GM12873 (cell line): ENCODE results near the gene GPR137.

Source experiments
- TF ChIP-seq, protein P1 (sequence below): IDR thresholded peaks from 2 replicates; pipeline ENCODE4 v1.5.1; 2012; ENCODE audit warnings: low read depth, mild to moderate bottlenecking, moderate library complexity, low read length, control low read depth; ENCODE audit not compliant: insufficient read depth; ENCODE audit errors: missing control alignments

Gene GPR137

DNA sequence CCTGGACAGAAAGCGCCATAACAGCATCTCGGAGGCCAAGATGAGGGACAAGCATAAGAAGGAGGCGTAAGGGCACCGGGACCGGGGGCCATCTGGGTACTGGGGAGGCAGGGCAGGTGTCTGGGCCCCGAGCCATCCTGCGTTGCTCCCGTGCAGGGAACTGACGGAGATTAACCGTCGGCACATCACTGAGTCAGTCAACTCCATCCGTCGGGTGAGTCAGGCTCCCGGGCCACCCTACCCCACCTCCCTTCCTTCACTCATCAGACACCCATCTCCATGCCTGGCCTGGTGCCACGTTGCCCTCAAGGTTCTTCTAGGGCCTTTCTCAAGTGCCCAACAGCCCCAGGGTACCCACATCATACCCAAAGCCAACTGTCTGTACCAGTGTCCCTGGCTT is 19.3 kb upstream of the GPR137 start:
- TF ChIP-seq, protein P1, sequence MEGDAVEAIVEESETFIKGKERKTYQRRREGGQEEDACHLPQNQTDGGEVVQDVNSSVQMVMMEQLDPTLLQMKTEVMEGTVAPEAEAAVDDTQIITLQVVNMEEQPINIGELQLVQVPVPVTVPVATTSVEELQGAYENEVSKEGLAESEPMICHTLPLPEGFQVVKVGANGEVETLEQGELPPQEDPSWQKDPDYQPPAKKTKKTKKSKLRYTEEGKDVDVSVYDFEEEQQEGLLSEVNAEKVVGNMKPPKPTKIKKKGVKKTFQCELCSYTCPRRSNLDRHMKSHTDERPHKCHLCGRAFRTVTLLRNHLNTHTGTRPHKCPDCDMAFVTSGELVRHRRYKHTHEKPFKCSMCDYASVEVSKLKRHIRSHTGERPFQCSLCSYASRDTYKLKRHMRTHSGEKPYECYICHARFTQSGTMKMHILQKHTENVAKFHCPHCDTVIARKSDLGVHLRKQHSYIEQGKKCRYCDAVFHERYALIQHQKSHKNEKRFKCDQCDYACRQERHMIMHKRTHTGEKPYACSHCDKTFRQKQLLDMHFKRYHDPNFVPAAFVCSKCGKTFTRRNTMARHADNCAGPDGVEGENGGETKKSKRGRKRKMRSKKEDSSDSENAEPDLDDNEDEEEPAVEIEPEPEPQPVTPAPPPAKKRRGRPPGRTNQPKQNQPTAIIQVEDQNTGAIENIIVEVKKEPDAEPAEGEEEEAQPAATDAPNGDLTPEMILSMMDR = no peak

DNA sequence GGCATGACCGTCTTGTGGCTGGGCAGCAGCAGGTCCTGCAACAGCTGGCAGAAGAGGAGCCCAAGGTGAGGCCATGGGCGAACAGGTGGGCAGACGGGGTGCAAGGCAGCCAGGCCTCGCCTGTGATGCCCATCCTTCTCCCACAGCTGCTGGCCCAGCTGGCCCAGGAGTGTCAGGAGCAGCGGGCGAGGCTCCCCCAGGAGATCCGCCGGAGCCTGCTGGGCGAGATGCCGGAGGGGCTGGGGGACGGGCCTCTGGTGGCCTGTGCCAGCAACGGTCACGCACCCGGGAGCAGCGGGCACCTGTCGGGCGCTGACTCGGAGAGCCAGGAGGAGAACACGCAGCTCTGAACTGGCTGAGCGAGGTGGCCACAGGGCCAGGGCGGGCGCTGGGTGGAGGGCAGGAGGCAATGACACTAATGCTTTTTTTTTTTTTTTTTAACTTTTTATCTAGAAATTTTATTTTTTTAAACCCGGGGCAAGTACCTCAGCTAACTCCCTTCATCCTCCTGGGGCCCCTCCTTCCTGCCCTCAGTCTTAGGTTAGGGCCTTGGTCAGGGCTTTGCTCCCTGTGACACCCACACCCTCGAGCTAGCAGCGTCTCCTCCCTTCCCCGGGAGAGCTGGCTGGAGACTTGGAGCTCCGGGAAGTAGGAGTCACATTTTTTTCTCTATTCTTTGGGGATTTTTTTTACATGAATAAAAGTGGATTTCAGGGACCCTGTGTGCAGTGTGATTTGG is 18.3 kb upstream of the GPR137 start:
- TF ChIP-seq, protein P1 = no peak

DNA sequence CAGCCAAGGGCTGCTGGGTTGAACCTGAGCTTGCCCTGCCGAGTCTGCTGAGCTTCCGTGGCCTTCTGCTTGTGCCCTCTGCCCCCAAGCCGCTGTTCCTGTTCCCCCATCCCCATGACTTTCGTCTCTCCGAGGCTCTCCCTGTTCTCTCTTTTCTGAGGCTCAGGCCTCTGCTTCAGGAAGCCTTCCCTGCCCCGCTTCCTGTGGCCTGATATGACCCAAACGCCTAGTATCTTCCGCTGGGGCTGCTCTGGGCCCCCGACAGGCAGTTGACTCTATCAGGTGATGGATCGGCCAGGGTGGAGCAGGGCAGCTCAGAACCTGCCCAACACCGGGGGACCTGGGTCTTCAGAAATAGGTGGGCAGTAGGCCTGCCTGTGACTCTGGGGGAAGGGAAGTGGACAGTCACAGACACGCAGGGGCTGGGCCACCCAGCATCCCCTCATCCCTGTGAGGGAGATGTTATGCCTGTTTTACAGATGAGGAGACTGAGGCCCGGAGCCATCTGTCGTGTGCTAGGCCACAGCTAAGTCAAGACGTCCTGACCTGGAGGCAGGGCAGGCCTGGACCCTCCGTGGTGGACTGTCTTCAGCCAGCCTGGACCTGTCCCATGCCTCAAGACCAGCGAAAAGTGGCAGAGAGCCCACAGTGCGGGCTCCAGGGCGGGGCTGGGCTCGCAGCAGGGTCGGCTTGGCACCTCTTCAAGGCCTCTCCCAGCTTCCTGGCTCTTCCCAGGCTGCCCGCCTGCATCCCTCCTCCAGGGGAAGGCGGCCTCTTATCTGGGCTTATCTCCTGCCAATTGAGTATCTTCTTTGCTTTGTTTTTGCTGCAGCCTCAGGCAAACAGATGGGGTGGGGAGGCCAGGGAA is 17.4 kb upstream of the GPR137 start:
- TF ChIP-seq, protein P1 = no peak

DNA sequence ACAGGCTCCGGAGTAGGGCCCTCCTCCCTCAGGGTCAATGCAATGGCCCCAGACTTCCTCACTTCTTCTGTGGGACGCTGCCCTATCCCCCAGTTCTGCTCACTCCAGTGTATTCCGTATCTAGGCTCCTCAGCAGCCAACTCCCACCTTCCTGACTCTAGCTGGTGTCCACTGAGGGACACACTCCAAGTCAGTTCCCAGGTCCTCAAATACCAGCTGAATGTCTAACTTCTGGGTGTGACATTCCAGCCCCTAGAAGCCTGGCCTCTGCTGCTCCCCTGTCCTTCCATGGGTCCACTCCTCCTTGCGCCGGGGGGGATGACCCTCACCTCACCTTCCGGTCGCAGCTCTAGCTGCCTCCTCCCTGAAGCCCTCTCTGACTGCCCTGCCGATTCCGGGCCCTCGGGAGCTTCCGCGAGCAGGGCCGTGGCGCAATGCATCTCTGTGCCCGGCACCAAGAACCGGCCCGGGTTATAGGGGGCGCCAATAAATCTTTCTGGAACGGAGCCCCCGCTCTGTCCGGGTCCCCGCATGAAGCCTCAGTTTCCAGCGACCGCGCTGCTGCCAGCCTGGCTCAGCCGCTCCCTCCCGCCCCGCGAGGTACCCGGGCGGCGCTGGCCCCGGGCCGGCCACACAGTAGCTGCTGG is 16.6 kb upstream of the GPR137 start:
- TF ChIP-seq, protein P1 = no peak

DNA sequence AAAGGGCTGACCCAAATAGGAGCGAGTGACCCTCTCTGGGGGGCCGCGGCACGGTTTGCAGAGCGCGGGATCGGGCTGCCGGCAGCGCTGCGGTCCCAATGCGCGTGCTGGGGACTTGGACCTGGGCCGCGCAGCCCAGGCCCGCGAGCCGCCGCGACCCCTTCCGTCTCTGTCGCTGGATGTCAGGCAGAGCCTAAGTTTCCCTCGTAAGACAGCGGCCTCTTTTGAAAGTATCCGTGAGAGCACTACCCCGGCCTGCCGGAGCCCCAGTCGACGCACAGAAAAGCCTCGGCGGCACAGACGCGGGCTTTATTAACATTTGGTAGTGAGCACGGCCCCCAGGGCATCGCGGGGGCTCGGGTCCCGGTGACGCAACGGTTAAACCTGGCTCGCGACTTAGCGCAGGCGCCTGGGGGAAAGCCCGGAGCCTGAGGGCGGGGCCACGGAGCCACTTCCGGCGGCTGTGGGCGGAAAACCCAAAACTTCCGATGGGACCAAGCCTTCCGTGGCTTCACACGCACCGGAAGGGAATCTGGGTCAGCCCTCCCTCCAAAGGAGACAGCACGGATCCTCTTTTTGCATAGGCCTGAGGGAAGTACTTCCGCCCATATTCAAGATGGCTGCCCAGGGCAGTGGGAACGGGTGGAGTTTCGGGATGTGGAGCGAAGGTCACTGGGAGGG is 16.0 kb upstream of the GPR137 start:
- TF ChIP-seq, protein P1 = no peak

DNA sequence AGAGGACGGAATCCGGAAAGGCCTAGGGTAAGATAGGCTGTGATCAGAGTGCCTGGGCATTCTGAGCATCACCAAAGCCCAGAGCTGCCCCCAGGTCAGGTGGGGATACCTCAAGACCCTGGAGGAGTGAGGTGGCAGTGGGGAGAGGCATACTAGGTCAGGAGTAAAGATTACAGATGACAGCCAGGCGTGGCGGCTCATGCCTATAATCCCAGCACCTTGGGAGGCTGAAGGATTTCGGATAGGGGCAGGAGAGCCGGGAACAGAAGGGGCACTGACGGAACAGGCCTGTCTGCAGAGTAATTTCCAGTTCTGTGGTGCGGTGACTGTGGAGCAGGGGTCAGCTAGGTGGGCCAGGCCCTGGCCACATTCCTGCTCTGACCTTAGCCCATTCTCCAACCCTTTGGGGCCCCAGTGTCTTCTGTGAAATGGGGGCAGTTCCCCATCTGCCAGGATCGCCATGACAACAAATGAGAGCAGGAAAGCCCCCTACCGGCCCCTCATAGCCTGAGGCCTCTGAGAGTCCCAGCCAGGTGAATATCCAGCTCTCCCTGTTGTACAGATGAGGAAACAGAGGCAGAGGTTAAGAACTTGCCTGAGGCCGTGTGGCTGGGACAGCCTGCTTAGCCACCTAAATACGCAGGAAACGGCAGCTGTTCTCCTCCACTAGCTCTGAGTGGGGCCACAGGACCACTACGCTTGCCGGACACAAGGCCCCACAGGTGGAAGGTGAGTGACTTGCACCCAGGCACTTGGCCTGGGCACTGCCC is 10.4 kb upstream of the GPR137 start:
- TF ChIP-seq, protein P1 = no peak
